NCI-H128 (cell line): ENCODE measurements around the gene SAG.
"Not testable (repeated sequence)": the region's sequence is repeated elsewhere in the genome, so short reads cannot be mapped to it uniquely, and the experiment has no call there.

Experiments
- DNase-seq: peaks from one replicate; lab custom pipeline; 2025; ENCODE audit not compliant: unreplicated experiment; lab: John Stamatoyannopoulos, UW

The SAG gene

DNA sequence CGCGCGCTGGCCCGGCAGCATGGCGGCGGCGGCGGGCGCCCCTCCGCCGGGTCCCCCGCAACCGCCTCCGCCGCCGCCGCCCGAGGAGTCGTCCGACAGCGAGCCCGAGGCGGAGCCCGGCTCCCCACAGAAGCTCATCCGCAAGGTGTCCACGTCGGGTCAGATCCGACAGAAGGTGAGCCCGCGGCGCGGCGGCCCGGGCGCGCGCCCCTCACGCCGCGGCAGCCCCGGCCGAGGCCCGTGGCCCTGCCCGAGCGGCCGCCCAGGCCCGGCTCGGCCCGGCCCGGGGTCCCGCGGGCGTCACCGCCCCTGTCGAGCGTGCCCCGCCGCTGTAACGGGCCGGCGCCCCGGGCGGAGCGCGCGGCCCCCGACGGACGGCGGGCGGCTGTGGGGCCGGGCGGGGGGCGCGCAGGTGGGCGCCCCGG, 46.9 kb downstream of the SAG start:
- DNase-seq: no peak

DNA sequence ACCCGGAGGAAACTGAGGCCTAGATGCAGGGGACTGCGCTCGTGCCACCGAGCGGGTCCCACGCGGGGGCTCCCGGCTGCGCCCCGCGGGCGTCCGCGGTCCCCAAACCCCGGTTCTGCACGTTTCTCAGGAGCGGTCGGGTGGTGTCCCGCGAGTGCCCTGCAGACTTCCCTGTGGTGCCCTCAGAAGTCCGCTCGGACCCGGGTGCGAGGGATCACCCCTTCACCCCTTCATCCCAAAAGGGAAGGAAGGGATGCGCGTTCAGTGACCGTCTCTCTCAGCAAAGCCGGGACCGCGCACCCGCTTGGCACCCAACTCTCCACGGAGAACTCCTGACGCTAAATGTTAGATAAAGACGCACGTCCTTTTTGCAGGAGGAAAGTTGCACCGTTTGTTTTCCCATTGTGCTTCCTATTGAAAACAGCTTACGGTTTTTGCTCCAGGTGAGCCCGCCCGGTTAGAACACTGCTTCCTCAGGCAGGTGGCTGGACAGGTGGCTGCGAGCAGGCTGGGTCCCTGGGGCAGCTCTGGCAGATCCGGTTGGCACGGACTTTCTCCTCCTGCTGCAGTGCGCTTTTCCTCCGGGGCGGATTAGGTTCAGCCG, 47.5 kb downstream of the SAG start:
- DNase-seq: no peak

DNA sequence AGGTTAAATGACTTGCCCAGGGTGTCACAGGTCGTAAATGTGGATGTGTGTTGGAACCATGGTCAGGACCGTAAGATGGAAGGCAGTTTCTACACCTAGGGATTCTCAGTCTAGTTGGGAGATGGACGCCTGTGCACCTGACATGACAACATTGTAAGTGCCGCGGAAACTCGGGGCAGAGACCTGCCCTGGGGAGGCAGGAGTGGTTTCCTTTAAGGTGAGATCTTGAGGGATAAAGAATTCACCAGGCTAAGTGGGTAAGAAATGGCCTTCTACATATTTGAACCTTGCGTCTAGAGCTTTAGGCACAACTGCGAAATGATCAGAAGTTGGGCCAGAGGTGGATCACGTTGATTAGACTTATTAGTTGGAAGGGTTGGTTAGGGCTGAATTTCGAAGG, 48.3 kb downstream of the SAG start:
- DNase-seq: no peak

- no peak for DNase-seq
These were observed 49.1 kb downstream of the SAG start for GRCh38 chr2:233356546-233357308.

GRCh38 chr2:233358335-233358734, 50.7 kb downstream of the SAG start:
- DNase-seq: no peak

DNA sequence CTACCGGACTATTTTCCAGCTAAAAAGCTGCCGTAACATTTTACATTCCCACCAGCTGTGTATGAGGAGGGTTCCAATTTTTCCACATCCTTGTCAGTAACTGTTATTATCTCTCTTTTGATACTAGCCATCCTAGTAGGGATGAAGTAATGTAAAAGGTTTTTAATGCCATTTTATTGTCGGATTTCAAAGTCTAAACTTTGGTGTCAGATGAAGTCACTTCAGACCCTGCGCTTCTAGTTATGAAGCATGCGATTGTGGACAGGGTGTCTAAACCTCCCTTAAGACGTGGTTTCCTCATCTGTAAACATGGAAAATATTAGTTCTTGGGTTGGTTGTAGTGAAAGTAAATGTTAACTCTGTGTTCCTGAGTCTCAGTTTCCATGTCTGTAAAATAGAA, 51.3 kb downstream of the SAG start:
- no peak for DNase-seq

DNA sequence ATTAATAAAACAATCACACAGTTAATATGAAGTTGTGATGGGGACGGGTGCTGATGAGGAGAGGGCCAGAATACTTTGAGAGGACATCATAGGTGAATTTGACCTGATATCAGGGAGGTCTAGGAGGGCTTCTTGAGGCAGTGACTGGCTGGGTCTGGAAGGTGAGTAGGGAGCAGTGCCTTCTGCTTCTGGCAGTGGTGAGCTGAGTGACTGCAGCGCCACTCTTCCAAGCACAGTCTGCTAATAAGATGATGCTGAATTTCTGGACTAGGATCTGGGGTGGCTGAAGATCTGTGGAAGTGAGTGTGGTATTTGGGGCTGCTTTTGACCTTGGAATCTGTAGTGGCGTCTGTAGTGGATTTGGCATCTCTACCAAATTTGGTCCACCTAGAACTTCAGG, 52.2 kb downstream of the SAG start:
- no peak for DNase-seq

- DNase-seq: no peak
These were observed 53.2 kb downstream of the SAG start for GRCh38 chr2:233360771-233361176.

DNA sequence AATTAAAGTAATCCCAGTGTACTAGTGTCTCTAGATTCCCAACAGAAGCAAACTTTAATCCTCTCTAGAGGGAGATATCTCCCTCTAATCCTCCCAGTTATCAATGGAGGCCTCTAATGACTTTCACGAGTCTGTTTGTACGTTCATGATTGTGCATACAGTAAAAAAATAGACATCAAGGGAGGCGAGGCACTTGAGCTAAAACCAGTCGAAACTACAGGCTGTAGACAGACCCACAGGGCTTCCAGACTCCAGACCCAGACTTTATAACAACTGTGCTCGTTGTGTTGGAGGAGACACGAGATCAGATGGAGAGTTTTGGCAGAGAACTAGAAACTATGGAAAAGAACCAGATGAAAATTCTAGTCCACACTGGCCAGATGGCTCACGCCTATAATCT, 53.7 kb downstream of the SAG start:
- no peak for DNase-seq

GRCh38 chr2:233362742-233363141, 55.1 kb downstream of the SAG start:
- no peak for DNase-seq

DNA sequence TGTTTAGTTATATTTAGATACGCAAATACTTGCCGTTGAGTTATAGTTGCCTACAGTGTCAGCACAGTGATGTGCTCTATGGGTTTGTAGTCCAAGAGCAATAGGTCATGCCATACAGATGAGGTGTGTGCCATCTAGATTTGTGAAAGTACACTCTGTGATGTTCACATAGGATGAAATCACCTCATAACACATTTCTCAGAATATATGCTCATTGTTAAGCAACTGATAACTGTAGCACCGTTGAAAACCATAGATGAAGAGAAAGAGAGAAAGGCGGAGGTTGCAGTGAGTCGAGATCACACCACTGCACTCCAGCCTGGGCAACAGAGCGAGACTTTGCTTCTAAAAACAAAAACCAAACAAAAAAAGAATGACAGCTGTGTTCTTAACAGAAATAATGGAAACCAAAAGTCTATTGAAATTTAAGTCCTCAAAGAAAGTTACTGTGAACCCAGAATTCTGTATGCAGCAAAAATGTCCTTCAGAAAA, 56.2 kb downstream of the SAG start:
- DNase-seq: no peak

DNA sequence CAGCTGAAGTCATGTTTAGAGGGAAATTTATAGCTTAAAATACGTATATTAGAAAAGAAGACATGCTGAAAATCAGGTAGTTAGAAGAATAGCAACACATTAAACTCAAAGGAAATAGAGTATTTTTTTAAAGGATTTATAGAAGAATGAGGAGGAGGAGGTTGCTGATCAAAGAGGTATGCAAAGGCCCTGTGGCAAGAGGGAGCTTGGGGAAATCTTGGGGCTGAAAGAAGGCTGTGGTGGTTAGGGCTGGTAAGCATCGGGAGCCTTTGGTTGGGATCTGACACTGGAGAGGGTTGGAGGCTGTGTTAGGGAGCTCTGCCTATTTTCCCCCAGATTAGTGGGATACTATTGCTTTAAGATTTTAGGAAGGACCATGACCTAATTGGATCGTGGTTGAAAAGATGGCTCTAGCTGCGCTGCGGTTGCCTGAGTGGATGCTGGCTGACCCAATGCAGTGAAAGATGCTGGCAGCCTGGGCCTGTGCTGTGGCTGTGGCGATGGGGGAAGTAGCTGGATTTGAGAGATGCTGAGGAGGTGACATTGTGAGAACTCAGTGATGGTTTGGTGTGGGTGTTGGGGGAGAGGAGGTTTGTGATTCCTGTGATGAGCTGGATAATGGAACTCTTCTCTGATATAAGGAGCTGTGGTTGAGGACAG, 58.4 kb downstream of the SAG start:
- DNase-seq: no peak

DNA sequence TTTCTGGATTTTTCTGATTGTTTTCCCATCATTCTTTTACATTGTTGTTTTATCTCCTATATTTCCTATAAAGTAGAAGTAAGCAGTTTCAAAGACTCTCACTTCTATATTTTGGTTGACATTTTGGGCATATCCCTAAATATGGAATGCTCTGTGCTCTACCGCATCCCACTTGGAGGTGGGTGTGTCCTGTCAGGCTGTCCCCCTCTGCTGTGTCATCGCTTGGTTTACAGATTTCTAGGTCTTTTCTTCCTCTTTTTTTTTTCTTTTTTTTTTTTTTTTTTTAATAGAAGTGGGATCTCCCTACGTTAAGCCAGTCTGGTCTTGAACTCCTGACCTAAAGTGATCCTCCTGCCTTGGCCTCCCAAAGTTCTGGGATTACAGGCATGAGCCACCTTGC, 60.0 kb downstream of the SAG start:
- no peak for DNase-seq

DNA sequence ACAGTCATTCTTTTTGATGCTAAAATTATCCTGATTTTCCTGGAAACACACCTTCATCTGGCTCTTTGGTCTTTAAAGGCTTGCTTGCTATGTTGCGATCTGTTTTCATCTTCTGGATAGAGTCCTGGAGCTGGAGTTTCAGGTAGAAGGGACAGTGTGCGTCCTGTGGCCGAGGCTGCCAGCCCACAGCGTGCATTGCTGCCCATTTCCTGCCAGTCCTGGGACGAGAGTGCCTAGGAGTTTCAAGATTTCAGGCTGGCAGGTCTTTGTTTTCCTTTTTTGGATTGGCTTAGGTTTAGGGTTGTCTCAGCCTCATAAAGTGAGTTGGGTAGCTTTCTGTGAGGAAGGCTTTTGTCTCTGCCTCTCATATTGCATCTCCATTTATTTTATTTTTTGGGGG, 61.1 kb downstream of the SAG start:
- DNase-seq: no peak

GRCh38 chr2:233369462-233369861, 61.8 kb downstream of the SAG start:
- no peak for DNase-seq

DNA sequence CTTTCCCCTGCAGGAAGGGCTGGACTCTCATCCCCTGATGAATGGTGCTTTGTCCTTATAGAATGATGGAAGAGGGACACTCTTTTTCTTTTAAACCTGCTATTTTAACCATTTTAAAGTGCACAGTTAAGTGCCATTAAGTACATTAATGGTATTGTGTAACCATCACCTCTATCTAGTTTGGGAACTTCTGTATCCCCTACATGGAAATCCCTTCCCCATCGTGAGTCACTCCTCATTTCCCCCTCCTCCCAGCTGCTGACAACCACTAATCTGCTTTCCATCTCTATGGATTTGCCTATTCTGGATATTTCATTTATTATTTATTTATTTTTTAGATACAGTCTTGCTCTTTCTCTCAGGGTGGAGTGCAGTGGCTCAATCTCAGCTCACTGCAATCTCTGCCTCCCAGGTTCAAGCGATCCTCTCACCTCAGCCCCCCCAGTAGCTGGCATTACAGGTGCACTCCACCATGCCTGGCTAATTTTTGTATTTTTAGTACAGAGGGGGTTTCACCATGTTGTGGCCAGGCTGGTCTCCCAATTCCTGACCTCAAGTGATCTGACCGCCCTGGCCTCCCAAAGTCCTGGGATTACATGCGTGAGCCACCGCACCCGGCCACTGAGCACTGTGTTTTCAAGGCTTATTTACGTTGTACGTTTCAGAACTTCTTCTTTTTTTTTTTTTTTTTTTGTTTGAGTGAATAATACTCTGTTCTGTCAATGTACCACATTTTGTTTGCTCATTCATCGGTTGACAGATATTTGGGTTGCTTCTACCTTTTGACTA, 62.5 kb downstream of the SAG start:
- DNase-seq: no peak

DNA sequence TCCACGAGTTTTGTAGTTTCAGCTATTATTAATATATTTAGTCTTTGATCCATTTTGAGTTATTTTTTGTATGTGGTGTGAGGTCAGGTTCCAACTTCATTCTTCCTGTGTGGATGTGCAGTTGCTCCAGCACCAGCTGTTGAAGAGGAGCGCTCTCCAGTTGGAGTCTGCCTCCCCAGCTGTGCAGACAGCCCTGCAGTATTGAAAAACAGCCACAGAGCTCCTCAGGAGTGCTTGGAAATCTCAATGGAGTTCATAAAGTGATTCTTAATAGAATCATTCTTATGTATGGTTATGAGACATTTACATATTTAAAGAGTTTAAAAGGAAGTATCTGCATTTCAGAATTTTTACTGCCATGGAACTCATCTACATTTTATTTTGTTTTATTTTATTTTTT, 64.0 kb downstream of the SAG start:
- DNase-seq: no peak

DNA sequence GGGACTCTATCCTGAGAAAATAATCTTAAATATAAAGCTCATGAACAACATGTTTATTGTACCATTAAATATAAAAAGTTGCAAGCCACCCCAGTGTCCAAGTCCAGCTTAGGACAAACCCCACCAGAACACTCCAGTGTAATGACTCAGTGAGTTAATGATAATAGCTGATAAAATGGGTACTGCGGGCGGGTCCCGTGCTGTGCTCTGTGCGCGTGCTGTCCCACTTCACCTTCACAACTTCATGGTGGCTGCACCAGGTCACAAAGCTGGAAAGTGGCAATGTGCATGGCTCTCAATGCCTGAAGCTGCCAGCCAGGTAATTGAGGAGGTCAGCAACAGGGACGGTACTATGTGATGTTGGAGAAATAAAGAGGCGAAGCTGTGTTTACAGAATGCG, 65.2 kb downstream of the SAG start:
- no peak for DNase-seq

GRCh38 chr2:233373316-233373715, 65.7 kb downstream of the SAG start:
- DNase-seq: no peak

- DNase-seq: not testable (repeated sequence)
These were observed 67.2 kb downstream of the SAG start for GRCh38 chr2:233374776-233375175.

DNA sequence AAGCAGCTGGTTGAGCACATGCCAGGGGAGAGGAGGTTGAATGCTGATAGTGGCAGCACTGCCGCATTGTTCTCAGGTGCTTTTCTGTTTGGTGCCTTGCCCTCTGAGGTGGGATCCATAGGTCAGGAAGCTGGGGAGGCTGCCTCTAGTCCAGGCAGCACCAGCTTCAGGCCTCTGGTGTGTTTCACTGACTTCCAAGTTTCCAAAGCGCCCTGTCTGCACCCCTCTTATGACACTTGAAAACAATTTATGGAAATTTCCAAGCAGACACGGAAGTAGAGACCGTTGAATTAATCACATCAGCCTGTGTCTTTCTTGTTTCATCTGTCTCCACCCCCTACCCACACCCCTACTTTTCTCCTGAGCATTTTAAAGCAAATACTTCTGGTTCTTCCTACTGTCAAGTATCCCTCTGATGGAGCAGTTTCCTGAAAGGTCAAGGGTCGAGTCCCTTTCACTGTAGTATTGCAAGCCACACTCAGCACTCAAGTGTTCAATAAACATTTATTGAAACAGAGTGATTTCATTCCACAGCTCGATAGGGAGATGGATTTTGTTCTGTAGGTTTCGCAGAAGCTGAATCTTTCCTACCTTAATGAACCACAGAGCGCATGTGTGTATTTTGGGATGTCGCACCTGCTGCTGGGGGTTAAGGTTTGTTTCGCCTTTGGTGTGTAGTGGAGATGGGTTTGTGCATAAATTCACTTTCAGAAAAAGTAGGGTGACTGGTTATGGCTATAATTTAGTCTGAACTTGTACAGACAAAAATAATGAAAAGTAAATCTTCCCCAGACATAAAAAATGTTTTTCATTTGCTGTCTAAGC, 68.1 kb downstream of the SAG start:
- no peak for DNase-seq
